ELR (cell line): Measurements from ENCODE around the gene KLHL41.

ENCODE experiments used
- DNase-seq: peaks from one replicate; pipeline ENCODE4 v3.0.0-alpha.2; 2015; ENCODE audit warnings: low read depth

Gene KLHL41

DNA sequence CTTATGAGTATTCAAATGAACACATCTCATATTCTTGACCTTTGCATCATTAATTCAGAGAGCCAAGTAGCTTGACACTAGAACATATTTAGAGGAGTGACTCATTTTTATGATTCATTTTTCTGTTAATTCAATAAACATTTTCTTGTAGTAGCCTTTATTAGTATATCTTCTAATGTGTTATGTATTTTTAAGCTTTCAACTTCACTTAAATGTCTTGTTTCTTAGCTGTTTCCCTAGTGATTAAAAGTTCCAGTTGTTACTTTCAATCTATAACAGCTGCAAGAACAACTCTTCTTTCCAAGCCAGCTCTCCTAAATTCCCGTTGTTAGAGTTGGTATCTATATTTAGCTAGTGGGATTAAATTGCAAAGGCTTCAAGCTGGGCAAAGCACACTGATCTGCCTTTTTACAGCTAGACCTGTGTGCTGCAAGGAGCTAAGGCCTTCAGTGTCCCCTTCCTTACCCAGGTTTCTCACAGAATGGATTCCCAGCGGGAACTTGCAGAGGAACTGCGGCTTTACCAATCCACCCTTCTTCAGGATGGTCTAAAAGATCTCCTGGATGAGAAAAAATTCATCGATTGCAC lies at the start of gene KLHL41:
KLHL41 (plus strand) TSS at position 405 of the 588 bp plus-strand sequence; CDS start at position 482, 77 bp downstream.
- peak; percentile 56 for DNase-seq

DNA sequence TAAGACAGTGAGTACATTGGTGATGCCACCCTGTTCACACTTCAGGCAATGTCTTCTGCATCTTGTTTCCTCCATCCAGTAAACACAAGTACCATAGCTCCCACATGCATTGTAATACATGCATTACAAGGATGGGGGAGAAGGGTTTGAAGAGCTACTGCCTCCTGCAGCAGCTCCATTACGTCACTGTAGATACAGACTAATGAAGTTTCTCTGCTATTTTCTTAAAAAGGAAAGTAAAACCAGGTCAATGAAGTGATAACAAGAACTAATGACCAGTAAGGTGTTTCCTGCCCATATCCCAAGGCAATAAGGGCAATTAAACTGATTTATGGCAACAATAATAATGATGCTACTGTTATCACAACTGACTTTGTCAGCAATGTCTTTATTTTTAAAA lies 48.4 kb upstream of the KLHL41 start:
- DNase-seq, result no peak

DNA sequence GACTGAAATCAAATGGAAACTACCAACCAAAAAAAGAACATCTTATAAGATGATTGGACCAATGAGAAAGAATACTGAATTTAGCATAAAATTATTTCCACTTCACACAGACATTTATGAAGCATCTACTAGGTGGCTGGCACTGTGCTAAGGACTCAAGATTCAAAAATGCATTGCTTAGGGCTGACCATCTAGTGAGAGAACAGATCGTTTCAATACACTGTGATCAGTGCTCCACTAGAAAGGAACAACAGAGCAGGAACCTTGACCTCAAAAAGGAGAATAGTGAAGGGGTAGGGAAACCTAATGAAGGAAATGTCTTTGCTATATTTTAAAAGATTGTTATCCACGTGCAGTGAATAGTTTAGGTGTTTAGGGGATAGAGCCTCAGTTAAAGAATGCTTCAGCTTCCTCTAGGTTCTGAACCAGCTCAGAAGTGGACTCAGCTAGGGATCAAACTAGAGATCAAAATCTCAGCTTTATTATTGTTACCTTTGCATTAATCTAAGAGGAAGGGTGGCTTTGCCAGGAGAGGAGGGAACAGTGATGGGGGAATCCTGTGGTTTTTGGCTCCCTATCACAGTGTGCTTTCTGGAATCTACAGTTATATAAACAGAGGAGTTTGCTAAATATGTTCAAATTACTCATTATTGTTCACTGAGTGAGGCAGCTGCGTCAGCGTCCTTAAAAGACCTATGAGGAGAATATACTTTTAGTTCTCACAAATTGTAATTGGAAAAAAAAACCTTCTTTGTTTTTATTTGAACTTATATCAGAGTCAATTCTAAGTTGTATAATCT lies 46.4 kb upstream of the KLHL41 start:
- peak; percentile 87 for DNase-seq

DNA sequence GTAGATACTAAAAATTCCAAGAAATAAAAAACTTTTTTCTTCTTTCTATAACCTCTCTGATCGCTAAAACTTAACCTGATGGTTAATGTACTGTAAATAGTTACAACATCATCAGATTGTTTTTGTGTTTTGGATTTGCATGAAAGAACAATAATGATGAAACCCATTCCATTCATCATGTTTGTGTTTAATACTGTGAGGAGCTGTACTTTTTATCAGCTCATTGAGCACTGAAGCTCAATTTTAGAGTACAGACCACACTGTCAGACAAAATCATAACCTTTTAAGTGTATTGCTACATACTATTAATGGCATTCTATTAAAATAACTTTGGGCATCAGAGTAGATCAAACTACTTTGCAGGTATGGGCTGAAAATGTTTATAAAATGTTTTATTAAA lies 45.0 kb upstream of the KLHL41 start:
- DNase-seq, result no peak

DNA sequence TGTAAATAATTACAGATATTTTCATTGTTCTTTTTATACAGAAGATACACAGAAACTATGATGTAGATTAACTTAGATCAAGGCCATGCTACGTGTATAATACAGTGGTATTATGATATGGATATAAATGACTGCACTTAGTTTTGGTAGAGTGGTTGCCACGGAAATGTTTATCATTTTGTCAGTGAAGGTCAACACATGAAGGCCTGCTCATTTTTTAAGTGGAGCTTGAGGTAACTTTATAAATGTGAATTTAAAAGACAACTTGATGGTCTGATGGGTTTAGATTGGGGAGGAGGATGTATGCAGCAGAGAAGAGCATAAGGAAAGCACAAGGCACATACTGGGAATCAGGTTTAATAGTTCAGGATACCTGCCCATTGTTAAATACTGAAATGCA lies 44.6 kb upstream of the KLHL41 start:
- DNase-seq, result no peak

DNA sequence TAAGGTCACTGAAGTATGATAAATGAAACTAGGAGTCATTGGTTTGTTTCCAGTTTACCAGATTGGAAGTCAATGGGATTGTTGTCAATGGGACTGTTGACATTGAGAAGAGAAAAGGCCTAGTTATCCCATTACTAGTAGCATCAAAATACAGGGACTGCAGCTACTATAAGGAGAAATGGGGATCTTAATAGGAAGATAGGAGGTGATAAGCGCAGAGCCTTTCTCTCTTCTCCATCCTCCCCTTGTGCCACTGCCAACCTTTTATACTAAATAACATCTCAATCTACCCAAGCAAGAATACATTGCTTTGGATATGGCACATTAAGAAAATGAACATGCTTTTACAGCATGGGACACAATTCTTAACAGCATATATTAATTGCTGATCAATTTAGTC lies 40.7 kb upstream of the KLHL41 start:
- no peak for DNase-seq

DNA sequence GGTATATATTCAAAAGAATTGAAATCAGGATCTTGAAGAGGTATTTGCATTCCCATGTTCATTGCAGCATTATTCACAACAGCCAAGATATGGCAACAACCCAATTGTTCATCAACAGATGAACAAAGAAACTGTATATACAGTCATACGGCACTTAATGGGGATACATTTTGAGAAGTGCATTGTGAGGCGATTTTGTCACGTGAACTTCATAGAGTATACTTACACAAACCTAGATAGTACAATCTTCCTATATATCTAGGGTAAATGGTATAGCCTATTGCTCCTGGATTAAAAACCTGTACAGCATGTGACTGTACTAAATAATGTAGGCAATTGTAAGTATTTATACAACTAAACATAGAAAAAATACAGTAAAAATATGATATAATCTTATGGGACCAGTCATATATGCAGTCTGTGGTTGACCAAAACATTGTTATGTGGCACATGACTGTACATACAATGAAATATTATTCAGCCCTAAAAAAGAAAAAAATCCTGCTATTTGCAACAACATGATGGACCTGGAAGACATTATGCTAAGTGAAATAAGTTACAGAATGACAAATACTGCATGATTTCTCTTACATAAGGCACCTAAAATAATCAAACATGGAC lies 39.4 kb upstream of the KLHL41 start:
- DNase-seq, result no peak

DNA sequence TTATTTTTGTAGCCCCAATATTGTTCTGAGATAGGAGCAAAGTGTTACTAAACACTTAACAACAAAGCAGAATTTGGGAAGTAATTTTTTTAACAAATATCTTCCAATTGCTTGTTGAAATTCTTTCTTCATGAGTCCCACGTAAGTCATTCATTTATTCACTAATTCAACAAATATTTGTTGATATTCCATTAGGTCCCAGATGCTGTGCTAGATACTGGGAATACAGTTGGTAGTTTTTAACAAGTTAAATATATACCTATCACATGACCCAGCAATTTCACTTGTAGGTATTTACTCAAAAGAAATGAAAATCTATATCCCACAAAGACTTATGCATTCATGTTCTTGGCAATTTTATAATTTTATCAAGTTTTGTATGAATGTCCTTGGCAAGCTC lies 37.3 kb upstream of the KLHL41 start:
- DNase-seq, result peak; percentile 6

DNA sequence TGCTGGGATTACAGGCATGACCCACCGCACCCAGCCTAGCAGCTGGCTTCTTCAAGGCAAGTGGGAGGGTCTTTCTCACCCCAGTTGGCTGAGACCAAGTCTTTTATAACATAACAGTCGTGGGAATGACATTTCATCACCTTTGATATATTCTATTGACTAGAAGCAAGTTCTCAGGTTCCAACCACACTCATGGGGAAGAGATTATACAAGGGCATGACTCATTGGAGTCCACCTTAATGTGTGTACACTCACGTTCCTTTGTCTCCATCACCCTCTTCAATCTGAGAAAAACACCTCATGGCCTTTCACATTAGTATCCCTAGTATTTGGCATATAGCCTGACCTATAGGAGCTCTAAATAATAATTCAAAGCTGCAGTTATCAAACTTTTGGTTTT lies 33.0 kb upstream of the KLHL41 start:
- DNase-seq, result peak; percentile 73

DNA sequence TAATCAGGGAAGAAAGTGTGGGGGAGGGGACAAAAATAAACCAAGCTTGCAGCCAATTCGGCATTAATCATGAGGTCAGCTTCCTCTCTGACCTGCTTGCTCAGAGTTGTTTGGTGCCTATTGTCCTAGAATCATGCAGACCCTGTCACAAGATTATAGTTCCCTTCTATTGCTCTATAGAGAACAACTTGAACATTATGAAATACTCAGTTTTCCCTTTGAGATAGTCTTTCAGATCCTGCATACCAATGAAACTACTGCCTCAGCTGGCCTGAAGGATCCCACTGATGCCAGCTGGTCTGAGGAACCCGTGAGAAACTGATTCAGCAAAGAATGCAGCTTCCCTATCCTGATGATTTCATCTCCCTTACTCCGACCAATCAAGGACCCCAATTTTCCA lies 31.2 kb upstream of the KLHL41 start:
- DNase-seq, result peak; percentile 40

DNA sequence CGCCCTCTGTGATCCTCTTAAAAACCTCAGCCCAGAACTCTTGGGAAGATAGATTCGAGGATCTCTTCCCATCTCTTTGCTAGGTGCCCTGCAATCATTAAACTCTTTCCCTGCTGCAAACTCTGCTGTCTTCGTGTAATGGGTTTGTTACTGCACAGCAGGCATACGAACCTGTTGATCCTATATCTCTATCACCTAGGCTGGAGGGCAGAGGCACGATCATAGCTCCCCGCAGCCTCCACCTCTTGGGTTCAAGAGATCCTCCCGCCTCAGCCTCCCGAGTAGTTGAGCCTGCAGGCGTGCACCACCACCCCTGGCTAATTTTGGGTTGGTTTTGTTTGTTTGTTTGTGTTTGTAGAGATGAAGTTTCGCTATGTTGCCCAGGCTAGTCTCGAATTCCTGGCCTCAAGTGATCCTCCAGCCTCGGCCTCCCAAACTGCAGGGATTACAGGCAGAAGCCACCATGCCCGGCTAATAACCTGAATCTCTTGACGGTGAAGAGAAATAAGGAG lies 30.7 kb upstream of the KLHL41 start:
- DNase-seq, result no peak

DNA sequence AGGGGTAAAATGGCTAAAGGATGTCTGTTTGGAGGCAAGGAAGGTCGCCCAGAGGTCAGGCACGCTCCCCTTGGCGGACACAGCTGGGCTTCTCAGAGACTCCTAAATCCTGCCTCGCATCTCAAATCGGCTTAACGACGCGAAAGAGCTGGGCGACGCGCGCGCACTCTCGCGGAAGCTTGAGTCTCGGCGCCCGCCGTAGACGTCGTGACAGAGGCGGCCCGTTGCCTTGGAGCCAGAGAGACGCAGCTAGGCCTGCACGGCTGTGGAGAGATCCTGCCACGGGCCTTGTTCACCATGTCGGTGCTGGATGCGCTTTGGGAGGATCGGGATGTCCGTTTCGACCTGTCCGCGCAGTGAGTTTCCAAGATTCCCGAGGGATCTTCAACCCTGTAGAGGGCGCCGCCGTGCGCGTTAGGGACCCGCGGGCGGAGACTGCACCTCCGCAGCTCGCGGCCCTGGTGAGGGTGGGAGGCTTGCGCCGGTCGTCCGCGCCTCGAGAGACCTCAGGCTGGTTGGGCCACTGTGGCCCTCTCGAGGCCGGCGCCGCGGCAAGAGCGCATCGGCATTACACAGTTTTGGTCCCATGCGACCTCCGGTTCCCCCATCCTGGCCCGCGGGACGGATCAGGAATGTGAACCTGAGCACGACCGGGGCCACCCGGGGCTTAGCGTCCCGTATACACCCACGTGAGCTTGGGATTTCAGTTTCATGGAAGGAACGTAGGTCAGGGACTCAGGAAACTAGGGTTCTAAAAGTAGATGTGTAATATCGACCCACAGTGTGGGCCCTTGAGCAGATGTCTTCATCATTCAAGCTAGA lies 30.0 kb upstream of the KLHL41 start, which contains the start of gene BBS5:
BBS5 (plus strand) TSS at position 238 of the 822 bp plus-strand sequence; CDS start at position 298, 60 bp downstream.
- peak; percentile 85 for DNase-seq

DNA sequence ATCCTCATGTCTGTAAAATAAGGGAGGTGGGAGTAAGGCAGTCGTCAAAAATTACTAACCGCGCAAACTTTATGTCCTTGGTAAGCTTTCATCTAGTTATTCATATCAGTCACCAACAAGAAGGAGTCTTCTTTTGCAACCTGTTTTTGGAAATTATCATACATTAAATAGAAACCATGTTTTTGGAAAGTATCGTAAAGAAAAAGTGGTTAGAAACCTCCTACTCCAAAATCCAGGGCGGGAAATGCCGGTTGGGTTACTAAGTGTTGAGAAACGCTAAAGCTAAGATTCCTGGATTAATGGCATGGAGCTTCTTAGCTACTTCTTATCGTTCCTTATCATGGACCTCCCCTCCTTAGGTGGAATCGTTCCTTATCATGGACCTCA lies 29.4 kb upstream of the KLHL41 start:
- DNase-seq, result peak; percentile 43

DNA sequence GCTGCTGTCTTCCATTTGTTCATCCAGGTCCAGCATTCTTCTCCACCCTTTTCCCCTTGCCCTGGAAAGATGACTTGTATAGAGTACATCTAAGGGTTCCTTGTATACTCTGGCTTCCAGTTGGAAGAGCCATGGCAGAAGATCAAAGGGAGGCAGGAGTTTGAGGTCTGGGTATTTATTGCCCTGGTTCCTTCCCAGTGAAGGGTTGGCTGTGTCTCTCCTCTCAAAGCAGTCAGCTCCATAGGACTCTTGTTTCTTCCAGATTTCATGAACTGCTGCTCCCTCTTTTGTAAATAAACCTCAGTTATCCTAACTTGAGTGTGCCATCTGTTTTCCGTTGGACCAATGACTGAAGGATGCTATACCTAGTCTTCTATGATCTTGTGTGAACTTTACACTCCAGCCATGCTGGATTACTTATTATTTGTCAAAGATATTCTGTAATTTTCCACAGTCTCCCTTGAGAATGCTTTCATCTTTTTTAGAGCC lies 23.8 kb upstream of the KLHL41 start:
- DNase-seq, result no peak

DNA sequence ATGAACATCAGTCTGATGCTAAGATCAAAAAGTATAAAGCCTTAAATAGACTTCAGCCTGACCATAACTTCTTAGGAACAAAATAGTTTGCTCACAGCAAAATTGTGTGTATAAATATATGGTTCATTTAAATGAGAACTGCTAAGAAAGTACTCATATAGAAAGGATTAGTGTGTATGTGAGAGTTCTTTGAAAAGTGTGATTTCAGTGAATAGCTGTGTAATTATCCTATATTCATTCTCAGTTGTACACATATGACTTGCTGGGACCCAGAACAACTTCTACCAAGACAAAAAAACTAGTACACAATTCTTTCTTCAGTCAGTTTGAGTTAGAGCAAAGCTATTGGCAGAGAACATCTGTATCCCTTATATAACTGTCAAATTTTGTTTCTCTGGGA lies 23.0 kb upstream of the KLHL41 start:
- DNase-seq, result no peak

DNA sequence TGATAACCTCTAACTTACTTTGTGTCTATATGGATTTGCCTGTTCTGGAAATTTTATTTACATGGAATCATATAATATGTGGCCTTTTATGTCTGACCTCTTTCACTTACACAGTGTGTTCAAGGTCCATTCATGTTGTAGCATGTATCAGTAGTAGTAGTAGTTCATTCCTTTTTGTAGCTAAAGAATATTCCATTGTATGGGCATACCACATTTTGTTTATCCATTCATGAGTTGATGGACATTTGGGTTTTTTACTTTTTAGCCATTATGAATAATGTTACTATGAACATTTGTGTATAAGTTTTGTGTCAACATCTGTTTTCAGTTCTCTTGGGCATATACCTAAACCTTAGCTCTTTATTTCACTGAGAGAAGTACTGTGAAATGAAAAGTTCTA lies 18.7 kb upstream of the KLHL41 start:
- DNase-seq, result no peak

DNA sequence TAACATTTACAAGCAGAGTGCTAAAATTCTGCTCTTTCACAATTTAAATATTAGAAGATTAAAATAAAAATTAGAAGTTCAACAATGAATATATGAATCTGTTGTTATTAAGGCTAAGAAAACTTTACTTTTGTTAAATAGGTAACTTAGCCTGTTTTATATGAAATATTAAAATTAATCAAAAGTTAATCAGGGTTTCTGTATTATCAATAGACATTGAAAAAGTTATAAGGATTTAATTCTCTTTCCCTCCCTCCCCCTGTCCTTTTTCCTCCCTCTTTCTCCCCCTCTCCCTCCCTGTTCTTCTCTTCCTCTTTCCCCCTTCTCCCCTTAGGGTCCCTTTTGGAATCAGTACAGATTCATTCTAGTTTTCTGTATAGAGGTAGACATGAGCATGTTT lies 18.1 kb upstream of the KLHL41 start:
- DNase-seq, result no peak

DNA sequence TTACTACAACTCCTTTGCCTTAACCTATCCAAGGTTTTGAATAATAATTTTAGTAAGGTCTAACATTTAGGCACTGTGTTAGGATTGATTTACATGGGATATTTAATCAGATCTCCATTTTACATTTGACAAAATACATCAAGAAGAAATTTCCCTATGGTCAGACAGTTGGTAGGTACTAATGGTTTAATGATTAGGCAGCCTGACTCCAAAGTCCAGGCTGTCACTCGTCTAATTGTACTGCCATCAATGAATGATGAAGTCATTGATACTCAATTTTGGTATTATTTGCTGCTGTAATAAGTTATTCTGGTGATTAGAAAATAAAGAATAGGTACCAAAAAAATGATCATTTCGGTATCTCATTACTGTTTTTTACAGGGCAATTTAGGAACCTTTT lies 16.1 kb upstream of the KLHL41 start:
- DNase-seq, result no peak

DNA sequence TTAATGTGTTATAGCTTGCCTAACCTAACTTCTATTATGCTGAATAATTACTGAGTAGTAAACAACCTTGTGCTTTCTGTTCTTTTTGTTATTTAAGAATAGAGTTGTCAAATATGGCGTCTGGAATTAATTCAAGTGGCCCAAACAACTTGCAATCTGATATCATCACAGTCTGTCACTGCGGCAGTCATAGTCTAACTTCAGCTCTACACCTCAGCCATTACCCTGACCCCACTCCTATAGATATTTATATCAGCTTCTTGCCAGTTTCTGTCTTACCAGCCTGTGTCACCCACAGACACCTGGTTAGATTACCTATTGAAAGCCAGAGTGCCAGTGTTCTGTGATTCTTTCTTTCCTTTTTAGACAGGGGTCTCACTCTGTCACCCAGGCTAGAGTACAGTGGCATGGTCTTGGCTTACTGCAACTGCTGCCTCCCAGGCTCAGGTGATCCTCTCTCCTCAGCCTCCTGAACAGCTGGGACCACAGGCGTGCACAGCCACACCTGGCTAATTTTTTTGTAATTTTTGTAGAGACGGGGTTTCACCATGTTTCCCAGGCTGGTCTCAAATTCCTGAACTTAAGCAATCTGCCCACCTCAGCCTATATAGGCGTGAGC lies 14.1 kb upstream of the KLHL41 start:
- DNase-seq, result no peak

DNA sequence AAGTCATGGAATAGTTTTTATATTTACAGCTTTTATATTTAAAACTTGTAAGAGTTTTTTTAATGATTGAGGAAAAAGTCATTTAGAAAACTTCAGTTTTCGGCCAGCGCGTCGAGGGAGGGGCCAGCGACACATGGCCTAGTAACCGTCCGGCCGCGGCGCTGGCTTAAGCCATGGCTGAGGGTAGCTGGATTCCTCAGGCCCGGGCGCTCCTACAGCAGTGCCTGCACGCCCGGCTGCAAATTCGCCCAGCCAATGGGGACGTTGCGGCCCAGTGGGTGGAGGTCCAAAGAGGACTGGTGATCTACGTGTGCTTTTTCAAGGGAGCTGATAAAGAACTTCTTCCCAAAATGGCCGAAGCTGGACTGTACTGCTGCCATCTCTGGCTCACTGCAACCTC lies 4.9 kb upstream of the KLHL41 start:
- DNase-seq, result no peak

DNA sequence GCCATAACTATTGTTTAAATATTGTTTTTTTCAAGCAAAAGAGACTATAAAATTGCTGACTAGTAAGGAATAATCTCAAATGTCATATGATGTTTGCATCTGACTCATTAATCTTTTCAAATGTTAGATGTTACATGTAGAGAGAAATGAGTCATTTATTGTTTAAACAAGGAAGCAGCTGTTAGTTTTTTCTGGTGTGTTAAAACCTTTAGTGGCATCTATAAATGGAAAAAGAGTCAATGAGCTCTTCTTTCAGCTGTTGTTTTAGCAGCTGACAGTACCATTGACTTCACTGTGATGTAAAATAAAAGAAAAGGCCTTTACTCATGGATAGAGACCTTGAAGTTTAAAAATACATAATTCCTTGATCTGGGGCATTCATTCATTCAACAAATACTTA lies 1.8 kb upstream of the KLHL41 start:
- peak; percentile 88 for DNase-seq

DNA sequence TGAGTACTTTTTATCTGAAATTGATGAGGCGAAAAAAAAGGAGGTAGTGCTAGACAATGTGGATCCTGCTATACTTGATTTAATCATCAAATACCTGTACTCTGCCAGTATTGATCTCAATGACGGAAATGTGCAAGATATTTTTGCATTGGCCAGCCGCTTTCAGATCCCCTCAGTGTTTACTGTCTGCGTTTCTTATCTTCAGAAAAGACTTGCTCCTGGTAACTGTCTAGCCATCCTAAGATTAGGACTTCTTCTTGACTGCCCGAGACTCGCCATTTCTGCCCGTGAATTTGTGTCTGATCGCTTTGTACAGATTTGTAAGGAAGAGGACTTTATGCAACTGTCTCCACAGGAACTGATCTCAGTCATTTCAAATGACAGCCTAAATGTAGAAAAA lies 453 bp downstream of the KLHL41 start:
- no peak for DNase-seq
